ENCODE measurements around the gene CBARP.

CBARP gene

DNA sequence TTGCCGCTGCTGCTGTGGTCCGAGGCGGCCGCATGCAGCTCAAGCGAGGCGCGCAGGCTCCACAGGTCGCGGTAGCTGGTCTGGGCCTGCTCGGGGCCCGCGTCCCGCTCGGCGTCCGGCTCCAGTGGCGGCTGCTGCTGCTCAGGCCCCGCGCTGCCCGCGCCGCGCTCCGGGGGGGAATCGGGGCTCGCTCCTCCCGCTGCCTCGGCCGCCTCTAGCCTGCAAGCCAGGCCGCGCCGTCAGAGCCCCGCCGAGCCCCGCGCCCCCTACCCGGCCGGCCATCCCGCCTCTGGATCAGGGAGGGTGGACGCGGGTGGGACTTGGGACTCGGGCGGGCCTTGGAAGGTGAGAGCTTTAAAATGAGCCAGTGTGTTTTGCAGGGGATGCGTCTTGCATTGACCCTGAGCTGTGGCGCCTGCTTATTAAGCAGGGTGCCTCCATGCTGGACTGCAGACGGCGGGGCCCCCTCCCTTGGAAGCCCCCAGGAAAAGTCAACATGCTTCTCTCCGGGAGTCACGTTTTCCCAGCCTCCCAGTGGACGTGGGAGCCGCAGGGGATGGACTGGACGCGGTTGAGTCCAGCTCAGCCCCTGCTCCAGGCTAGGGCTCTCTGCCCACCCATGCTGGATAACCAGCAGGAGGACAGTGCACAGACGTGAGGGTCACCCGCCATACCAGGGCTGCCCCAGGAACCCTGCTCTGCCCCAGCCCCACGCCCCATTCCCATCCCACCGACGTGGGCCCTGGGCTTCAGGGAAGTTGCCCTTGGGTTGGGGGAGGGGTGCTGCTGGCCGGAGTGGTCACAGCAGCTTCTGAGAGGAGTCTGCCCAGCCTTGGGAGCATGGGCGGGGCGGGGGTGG, 7.7 kb downstream of the CBARP start:
- peaks cover 3% of the 10 kb centered on the region; the same call in 1 of the 2 replicates for H3K27me3 ChIP-seq (ENCODE audit: insufficient read depth, low read depth)
- H3K36me3 ChIP-seq (ENCODE audit: insufficient read depth): no peaks in the 10 kb centered on the region
- no peaks in the 10 kb centered on the region for H3K4me1 ChIP-seq (ENCODE audit: low read depth, poor library complexity, severe bottlenecking)
- no peak overlapping the region for H3K4me3 ChIP-seq (IDR thresholded peaks at IDR 0.05; ENCODE audit: insufficient read depth, low read depth, low read length)
- H3K4me2 ChIP-seq: no peak overlapping the region
- H3K79me2 ChIP-seq (ENCODE audit: insufficient read depth, low read depth): no peaks in the 10 kb centered on the region
- TF ChIP-seq, protein P1, sequence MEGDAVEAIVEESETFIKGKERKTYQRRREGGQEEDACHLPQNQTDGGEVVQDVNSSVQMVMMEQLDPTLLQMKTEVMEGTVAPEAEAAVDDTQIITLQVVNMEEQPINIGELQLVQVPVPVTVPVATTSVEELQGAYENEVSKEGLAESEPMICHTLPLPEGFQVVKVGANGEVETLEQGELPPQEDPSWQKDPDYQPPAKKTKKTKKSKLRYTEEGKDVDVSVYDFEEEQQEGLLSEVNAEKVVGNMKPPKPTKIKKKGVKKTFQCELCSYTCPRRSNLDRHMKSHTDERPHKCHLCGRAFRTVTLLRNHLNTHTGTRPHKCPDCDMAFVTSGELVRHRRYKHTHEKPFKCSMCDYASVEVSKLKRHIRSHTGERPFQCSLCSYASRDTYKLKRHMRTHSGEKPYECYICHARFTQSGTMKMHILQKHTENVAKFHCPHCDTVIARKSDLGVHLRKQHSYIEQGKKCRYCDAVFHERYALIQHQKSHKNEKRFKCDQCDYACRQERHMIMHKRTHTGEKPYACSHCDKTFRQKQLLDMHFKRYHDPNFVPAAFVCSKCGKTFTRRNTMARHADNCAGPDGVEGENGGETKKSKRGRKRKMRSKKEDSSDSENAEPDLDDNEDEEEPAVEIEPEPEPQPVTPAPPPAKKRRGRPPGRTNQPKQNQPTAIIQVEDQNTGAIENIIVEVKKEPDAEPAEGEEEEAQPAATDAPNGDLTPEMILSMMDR (conservative IDR thresholded peaks at IDR 0.05; ENCODE audit: low read depth, low read length): no peak
- H3K27ac ChIP-seq: no peak overlapping the region
- H3K9ac ChIP-seq: no peak overlapping the region
- no peaks in the 10 kb centered on the region for H4K20me1 ChIP-seq (ENCODE audit: insufficient read depth)
- H2AFZ ChIP-seq (ENCODE audit: low read depth): no peak overlapping the region

DNA sequence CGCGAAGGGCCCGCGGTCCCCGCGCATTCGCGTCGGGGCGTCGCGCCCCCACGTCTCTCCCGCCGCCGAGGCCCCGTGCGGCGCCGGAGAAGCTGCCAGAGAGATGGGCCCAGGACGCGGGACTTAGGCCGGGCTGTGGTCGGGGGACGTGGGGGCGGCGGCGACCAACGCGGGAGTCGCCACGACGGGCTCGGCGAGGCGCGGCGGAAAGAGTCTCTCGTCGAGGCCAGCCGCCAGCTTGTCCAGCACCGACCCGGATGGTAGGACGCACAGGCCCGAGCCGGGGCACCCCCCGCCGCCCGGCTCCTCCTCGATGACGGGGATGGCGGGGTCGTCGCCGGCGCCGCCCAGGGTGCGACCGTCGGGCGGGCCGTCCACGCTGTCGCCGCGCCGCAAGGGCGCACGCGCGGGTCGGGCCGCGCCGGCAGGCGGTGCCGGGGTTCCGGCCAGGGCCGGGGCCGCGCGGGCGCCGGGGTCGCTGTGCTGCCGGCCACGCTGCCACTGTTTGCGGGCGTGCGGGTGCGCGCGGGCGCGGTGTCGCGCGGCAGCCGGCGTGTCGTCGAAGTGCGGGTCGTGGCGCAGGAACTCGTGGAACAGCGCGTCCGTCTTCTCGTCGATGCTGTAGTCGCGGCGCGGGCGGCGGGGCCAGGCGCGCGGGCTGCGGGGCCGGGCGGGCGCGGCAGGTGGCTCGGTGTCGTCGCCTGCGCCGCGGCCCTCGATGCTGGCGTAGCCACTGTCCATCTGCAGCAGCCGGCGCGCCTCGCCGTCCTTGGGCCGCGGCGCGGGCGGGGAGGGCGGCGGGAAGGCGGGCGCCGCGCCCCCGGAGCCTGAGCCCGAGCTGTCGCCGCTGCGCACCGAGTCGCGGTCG, 8.5 kb downstream of the CBARP start:
- Histone ChIP-seq H3K27me3 (ENCODE audit: insufficient read depth, low read depth) (peaks cover 3% of the 10 kb centered on the region; the same call in 1 of the 2 replicates), H2AFZ (ENCODE audit: low read depth) (no peak overlapping the region), H4K20me1 (ENCODE audit: insufficient read depth) (no peaks in the 10 kb centered on the region), H3K36me3 (ENCODE audit: insufficient read depth) (no peaks in the 10 kb centered on the region), H3K4me2 (no peak overlapping the region), H3K79me2 (ENCODE audit: insufficient read depth, low read depth) (no peaks in the 10 kb centered on the region), H3K27ac (no peak overlapping the region), H3K4me3 (IDR thresholded peaks at IDR 0.05; ENCODE audit: insufficient read depth, low read depth, low read length) (no peak overlapping the region), H3K9ac (no peak overlapping the region), H3K4me1 (ENCODE audit: low read depth, poor library complexity, severe bottlenecking) (no peaks in the 10 kb centered on the region)
- TF ChIP-seq, protein P1 (conservative IDR thresholded peaks at IDR 0.05; ENCODE audit: low read depth, low read length): no peak

DNA sequence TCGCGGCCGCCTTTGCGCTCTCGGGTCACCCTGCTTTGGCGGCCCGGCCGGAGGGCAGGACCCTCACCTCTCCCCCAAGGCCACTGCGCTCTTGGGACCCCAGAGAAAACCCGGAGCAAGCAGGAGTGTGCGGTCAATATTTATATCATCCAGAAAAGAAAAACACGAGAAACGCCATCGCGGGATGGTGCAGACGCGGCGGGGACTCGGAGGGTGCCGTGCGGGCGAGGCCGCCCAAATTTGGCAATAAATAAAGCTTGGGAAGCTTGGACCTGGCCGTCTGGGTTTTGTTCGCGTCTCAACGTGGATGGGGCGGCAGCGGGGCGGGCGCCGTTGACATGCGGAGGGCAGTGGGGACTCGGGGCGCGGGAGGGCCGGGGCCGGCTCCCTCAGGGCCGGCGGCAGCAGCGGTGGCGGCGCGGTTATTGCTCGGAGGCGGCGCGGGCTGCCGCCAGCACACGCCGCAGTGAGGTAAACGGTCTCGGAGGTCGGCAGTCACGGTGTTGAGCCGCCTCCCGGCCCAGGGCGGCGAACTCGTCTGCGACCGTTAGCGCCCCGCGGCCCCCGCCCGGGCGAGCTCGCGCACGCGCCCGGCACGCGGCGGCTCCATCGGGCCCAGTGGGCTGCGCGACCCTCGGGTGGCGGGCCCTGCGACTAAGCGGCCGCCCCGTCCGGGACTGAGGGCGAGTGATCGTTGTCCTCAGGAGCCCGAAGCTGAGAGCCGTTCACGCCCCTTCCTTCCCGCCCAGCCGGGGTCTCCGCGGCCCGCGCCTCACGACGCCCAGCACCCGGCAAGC, 9.4 kb downstream of the CBARP start:
- Histone ChIP-seq H3K4me1 (ENCODE audit: low read depth, poor library complexity, severe bottlenecking) (no peaks in the 10 kb centered on the region), H3K36me3 (ENCODE audit: insufficient read depth) (no peaks in the 10 kb centered on the region), H2AFZ (ENCODE audit: low read depth) (no peak overlapping the region), H3K27ac (no peak overlapping the region), H3K9ac (no peak overlapping the region), H3K4me3 (IDR thresholded peaks at IDR 0.05; ENCODE audit: insufficient read depth, low read depth, low read length) (no peak overlapping the region), H4K20me1 (ENCODE audit: insufficient read depth) (no peaks in the 10 kb centered on the region), H3K79me2 (ENCODE audit: insufficient read depth, low read depth) (no peaks in the 10 kb centered on the region), H3K4me2 (no peak overlapping the region), H3K27me3 (ENCODE audit: insufficient read depth, low read depth) (peaks cover 2% of the 10 kb centered on the region; the same call in 1 of the 2 replicates)
- TF ChIP-seq, protein P1 (conservative IDR thresholded peaks at IDR 0.05; ENCODE audit: low read depth, low read length): no peak
